Erythroblast (primary cell): Measurements from ENCODE around the gene POGZ.

Experiments
- GATA1 ChIP-seq: IDR thresholded peaks from 2 replicates; pipeline ENCODE4 v1.6.1; 2011; ENCODE audit warnings: low read depth, mild to moderate bottlenecking, control low read depth, low read length, moderate library complexity
- POLR2A ChIP-seq: IDR thresholded peaks from 2 replicates; pipeline ENCODE4 v1.6.1; 2011; ENCODE audit warnings: mild to moderate bottlenecking, low read length

DNA sequence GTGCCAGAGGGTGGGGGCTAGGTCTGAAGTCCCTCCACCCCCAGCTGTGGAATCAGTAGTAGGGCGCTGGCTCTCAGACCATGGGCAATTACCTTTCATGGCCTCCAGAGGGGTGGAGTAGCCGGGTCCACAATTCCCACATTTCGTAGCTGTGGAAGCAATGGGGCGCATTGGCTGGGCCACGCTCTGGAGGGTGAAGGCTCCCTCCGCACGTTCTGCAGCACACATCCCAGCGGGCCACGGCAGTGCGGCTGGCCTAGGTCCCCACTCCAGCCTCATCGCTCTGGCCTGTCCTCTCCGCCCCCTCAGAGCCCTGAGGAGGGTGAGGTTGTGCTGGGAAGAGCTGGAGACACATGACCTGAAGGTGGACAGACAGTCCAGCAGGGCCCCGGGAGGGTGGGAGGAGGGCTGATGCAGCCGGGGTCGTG lies 89.7 kb downstream of the POGZ start:
- TF ChIP-seq POLR2A (no peak), GATA1 (no peak)
